GM12878 (cell line): Measurements from ENCODE around the gene DLX6. TPM values are rescaled to one million over a fixed set of nuclear protein-coding genes. Genes with fewer than 3 reads are reported as not detected.

Experiments
- CBFB ChIP-seq: IDR thresholded peaks from 2 replicates; pipeline ENCODE4 v1.6.1; 2016; ENCODE audit warnings: antibody characterized with exemption, low read depth
- CHD1 ChIP-seq: IDR thresholded peaks from 2 replicates; pipeline ENCODE4 v1.6.1; 2012; ENCODE audit warnings: low read depth, low read length, improper control_type of control experiment
- CTCF ChIP-seq, 3 experiments: IDR thresholded peaks in 2 of 3; conservative IDR thresholded peaks in 1 of 3; 2 replicates each; pipeline ENCODE4 v1.5.1; 2011; ENCODE audit warnings: low read depth in 3 of 3, low read length in 3 of 3, mild to moderate bottlenecking in 3 of 3, control low read depth in 2 of 3, moderate library complexity in 2 of 3, inconsistent platforms in 1 of 3, mixed read lengths in 1 of 3; ENCODE audit not compliant: control insufficient read depth in 2 of 3, insufficient read depth in 1 of 3; ENCODE audit errors: extremely low read depth in 1 of 3
- MXI1 ChIP-seq: fragments of 150-350 bp; IDR thresholded peaks from 2 replicates; pipeline ENCODE4 v1.6.1; 2011; ENCODE audit warnings: low read depth, mild to moderate bottlenecking, inconsistent platforms, low read length, improper control_type of control experiment
- MYC ChIP-seq: IDR thresholded peaks from 2 replicates; pipeline ENCODE4 v1.6.1; 2011; ENCODE audit warnings: mild to moderate bottlenecking, low read length, moderate library complexity, inconsistent platforms; ENCODE audit not compliant: insufficient read depth, insufficient replicate concordance, insufficient read length, severe bottlenecking
- NR2F1 ChIP-seq: fragments of 450-650 bp; conservative IDR thresholded peaks from 2 replicates; pipeline ENCODE4 v1.6.1; 2017; ENCODE audit warnings: mild to moderate bottlenecking
- ZNF592 ChIP-seq: fragments of 450-650 bp; IDR thresholded peaks from 2 replicates; pipeline ENCODE4 v1.6.1; 2017; ENCODE audit warnings: mild to moderate bottlenecking, moderate library complexity
- ZSCAN29 ChIP-seq: fragments of 450-650 bp; IDR thresholded peaks from 2 replicates; pipeline ENCODE4 v1.6.1; 2017; ENCODE audit warnings: mild to moderate bottlenecking, moderate library complexity
- polyA plus RNA-seq, 11 experiments: library from polyadenylated mRNA; depleted of rRNA in 4 of 11; unstranded in 6 of 11; stranded (reverse) in 5 of 11; fragments of >200 nt; fragmentation: Nextera tagmentation in 4 of 11; fragmentation: Illumina TruSeq in 1 of 11; extraction: Ambion mirVana in 4 of 11; extraction: Trizol in 1 of 11; gene quantifications; 1 replicate in 1 of 11; 2 replicates in 10 of 11; pipeline versions ENCODE4 v1.2.1 to v1.2.3, GENCODE V29; 2011 to 2016; ENCODE audit warnings: inconsistent platforms in 2 of 11, missing spikeins in 2 of 11, low read depth in 1 of 11
- total RNA-seq, 4 experiments: library from RNA; depleted of rRNA in 3 of 4; stranded (reverse); fragments of >200 nt in 3 of 4; fragmentation: Illumina TruSeq in 1 of 4; extraction: Trizol in 1 of 4; gene quantifications; 2 replicates each; pipeline versions ENCODE4 v1.2.1 to v1.2.3, GENCODE V29; 2013 to 2021
- TF ChIP-seq, protein P1 (sequence below): fragments of 450-650 bp; IDR thresholded peaks from 2 replicates; pipeline ENCODE4 v1.6.1; 2017; ENCODE audit warnings: mild to moderate bottlenecking
- TF ChIP-seq, protein P2 (sequence below): fragments of 450-650 bp; conservative IDR thresholded peaks from 2 replicates; pipeline ENCODE4 v1.6.1; 2017; ENCODE audit warnings: mild to moderate bottlenecking, moderate library complexity
- TF ChIP-seq, protein P3 (sequence below): fragments of 450-650 bp; formaldehyde crosslinking; IDR thresholded peaks from 2 replicates; pipeline ENCODE4 v1.5.0; 2022; ENCODE audit warnings: mild to moderate bottlenecking, missing genetic modification characterization
- TF ChIP-seq, protein P4 (sequence below): IDR thresholded peaks from 2 replicates; pipeline ENCODE4 v1.6.1; 2012; ENCODE audit warnings: mild to moderate bottlenecking, low read depth, low read length

The DLX6 gene
- total and polyA plus RNA-seq, 10 of the 15 experiments (the other 5 are each of a cell fraction or from before 2014, with no cell fraction given) = not detected

- TF ChIP-seq, protein P1, sequence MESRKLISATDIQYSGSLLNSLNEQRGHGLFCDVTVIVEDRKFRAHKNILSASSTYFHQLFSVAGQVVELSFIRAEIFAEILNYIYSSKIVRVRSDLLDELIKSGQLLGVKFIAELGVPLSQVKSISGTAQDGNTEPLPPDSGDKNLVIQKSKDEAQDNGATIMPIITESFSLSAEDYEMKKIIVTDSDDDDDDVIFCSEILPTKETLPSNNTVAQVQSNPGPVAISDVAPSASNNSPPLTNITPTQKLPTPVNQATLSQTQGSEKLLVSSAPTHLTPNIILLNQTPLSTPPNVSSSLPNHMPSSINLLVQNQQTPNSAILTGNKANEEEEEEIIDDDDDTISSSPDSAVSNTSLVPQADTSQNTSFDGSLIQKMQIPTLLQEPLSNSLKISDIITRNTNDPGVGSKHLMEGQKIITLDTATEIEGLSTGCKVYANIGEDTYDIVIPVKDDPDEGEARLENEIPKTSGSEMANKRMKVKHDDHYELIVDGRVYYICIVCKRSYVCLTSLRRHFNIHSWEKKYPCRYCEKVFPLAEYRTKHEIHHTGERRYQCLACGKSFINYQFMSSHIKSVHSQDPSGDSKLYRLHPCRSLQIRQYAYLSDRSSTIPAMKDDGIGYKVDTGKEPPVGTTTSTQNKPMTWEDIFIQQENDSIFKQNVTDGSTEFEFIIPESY = no peak
- TF ChIP-seq, protein P2, sequence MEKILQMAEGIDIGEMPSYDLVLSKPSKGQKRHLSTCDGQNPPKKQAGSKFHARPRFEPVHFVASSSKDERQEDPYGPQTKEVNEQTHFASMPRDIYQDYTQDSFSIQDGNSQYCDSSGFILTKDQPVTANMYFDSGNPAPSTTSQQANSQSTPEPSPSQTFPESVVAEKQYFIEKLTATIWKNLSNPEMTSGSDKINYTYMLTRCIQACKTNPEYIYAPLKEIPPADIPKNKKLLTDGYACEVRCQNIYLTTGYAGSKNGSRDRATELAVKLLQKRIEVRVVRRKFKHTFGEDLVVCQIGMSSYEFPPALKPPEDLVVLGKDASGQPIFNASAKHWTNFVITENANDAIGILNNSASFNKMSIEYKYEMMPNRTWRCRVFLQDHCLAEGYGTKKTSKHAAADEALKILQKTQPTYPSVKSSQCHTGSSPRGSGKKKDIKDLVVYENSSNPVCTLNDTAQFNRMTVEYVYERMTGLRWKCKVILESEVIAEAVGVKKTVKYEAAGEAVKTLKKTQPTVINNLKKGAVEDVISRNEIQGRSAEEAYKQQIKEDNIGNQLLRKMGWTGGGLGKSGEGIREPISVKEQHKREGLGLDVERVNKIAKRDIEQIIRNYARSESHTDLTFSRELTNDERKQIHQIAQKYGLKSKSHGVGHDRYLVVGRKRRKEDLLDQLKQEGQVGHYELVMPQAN = no peak
- TF ChIP-seq, protein P3, sequence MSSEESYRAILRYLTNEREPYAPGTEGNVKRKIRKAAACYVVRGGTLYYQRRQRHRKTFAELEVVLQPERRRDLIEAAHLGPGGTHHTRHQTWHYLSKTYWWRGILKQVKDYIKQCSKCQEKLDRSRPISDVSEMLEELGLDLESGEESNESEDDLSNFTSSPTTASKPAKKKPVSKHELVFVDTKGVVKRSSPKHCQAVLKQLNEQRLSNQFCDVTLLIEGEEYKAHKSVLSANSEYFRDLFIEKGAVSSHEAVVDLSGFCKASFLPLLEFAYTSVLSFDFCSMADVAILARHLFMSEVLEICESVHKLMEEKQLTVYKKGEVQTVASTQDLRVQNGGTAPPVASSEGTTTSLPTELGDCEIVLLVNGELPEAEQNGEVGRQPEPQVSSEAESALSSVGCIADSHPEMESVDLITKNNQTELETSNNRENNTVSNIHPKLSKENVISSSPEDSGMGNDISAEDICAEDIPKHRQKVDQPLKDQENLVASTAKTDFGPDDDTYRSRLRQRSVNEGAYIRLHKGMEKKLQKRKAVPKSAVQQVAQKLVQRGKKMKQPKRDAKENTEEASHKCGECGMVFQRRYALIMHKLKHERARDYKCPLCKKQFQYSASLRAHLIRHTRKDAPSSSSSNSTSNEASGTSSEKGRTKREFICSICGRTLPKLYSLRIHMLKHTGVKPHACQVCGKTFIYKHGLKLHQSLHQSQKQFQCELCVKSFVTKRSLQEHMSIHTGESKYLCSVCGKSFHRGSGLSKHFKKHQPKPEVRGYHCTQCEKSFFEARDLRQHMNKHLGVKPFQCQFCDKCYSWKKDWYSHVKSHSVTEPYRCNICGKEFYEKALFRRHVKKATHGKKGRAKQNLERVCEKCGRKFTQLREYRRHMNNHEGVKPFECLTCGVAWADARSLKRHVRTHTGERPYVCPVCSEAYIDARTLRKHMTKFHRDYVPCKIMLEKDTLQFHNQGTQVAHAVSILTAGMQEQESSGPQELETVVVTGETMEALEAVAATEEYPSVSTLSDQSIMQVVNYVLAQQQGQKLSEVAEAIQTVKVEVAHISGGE (CRISPR knock-in tag) = no peak
- no peak for TF ChIP-seq ZSCAN29
- TF ChIP-seq MYC = no peak
- no peak for TF ChIP-seq CTCF (IDR thresholded peaks at IDR 0.05 in 2 of 3, conservative IDR thresholded peaks at IDR 0.05 in 1 of 3; ENCODE audit: control insufficient read depth in 2 of 3, extremely low read depth in 1 of 3, insufficient read depth in 1 of 3, low read depth in 3 of 3, low read length in 3 of 3)
- TF ChIP-seq CHD1 = no peak
- TF ChIP-seq, protein P4, sequence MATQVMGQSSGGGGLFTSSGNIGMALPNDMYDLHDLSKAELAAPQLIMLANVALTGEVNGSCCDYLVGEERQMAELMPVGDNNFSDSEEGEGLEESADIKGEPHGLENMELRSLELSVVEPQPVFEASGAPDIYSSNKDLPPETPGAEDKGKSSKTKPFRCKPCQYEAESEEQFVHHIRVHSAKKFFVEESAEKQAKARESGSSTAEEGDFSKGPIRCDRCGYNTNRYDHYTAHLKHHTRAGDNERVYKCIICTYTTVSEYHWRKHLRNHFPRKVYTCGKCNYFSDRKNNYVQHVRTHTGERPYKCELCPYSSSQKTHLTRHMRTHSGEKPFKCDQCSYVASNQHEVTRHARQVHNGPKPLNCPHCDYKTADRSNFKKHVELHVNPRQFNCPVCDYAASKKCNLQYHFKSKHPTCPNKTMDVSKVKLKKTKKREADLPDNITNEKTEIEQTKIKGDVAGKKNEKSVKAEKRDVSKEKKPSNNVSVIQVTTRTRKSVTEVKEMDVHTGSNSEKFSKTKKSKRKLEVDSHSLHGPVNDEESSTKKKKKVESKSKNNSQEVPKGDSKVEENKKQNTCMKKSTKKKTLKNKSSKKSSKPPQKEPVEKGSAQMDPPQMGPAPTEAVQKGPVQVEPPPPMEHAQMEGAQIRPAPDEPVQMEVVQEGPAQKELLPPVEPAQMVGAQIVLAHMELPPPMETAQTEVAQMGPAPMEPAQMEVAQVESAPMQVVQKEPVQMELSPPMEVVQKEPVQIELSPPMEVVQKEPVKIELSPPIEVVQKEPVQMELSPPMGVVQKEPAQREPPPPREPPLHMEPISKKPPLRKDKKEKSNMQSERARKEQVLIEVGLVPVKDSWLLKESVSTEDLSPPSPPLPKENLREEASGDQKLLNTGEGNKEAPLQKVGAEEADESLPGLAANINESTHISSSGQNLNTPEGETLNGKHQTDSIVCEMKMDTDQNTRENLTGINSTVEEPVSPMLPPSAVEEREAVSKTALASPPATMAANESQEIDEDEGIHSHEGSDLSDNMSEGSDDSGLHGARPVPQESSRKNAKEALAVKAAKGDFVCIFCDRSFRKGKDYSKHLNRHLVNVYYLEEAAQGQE = no peak
- TF ChIP-seq NR2F1 = no peak
- TF ChIP-seq ZNF592 = no peak
- TF ChIP-seq MXI1 = no peak
- TF ChIP-seq CBFB = no peak
Observed at GRCh38 chr7:97013845-97014134, 8.4 kb downstream of the DLX6 start (continued).
